HS-5 (cell line): ENCODE results near the gene C13orf42.

Experiments
- DNase-seq: peaks from one replicate; pipeline ENCODE4 v3.0.0-alpha.2; 2012; ENCODE audit warnings: low read depth

C13orf42 gene

DNA sequence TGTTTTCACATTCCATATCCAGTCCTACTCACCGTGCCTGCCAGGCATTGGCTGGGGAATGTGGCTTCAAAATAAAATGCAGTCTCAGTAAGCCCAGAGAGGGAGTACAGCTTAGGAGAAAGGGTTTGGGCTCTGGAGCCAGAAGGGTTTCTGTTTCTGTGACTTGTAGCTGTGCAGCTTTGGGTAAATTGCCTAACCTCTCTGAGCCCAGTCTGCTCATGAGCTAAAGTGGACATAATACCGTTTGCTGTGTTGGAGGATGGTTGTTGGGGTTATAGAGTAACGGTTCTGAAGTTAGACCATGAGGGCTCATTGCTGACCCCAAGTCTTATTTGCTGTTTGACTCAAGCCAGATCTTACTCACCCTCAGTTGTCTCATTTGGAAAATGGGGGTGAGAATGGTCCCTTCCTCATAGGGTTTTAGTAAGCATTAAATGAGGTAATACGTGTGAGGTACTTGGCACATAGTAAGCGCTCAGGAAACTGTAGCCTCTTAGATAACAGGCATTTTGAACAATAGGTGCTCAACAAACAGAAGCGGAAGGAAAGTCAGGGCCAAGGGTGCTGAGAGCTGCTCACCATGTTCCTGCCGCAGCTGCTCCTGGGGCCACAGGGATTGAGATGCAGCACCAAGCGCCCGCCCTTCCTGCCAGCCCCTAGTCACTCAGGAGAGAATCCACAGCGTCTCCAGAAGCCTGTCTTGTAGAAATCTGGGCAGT, 45.5 kb downstream of the C13orf42 start:
- no peak for DNase-seq

DNA sequence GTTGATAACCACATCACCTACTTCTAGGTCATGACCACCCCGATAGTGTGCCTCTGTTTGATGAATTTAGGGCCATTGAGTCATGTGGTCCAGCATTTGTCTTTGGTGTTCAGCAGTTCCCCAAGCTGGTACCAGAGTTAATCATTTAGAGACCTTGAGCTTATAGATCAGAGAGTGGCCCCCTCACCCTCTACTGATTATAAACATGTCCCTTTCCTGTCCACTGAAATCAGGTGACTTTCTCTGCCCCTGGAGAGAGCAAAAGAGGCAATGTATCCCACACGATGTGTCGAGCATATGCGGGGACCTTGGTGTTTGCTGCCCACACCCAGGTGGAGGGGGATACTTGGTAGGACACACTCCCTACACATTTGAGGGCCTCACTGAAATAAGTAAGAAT, 46.3 kb downstream of the C13orf42 start:
- DNase-seq, result no peak

DNA sequence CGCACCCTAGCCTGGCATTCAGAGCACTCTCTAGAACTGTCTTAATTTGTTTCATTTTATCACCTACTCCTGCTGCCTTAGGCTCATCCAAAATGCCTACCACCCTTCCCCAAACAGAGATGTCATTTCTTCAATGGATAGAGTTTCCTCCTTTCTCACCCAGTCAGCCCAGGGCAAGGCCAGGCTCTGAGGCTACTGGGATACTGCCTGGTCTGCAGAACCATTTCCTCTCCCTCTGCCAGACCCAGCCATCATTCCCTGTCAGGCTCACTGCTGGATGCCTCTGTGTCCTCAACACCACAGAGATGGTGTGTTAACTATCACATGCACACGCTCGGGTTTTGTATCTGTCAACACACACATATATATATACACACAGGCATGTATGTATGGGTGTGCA, 47.2 kb downstream of the C13orf42 start:
- DNase-seq, result no peak

DNA sequence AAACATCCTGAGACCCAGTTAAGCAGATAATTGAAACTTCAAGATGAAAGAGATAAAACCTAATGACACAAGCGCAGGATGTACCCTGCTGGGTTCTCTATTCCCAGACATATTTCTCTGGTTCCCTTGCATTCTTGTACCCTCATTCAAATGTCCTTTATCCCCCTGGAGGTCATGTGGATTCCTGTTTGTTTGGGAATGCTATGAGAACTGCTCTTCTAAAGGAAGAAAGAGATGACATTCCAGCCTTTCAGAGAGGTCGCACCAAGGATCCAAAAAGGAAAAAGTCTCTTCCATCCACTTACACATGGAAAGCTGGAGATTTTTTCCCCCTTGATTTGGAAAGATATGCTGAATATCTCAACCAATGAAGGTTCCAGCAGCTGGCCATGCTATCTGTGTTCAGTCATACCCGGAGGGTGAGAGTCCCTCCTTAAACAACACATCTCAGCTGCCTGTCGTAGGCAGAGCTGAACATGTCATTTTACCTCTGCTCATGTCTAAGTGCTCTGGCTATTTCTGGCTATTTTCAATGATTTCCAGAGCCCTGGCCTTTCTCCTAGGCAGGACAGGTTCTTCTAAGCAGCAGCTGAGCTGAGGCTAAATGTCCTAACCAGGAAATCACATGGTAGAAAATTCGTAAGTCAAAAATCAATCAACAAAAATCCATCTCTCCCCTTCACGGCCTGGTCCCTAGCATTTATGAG, 52.5 kb downstream of the C13orf42 start:
- no peak for DNase-seq

DNA sequence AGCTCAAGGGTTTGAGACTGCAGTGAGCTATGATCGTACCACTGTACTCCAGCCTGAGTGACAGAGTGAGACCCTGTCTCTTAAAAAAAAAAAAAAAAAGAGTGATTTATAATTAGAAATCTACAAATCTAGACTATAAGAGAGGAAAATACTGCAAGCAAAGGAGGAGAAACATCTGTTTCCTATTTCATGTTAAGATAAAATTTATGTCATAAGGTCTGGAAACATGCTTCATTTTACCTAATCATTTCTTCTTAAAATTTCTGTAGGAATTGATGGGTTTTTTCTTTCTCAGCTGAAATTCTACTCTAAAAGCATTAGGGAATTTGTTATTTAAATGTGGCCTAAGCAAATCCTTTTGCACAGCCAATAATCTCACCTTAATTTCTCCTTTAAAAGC, 53.2 kb downstream of the C13orf42 start:
- no peak for DNase-seq

DNA sequence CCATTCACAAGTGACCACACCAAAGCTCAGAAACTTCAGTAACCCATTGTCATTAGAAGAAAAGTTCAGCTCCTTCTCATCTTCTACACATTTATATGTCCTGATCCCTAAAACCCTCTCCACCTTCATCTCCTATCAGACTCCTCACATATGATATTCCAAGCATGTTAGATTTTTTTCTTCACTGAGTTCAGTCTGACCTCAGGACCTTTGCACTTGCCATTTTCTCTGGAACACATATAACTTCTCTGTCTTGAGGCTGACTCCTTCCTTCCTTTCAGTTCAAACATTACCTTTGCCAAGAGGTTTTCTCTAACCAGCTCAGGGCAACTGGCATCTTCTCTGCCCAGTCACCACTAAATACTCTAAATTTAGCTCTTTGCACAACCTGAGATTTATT, 54.1 kb downstream of the C13orf42 start:
- DNase-seq, result no peak

DNA sequence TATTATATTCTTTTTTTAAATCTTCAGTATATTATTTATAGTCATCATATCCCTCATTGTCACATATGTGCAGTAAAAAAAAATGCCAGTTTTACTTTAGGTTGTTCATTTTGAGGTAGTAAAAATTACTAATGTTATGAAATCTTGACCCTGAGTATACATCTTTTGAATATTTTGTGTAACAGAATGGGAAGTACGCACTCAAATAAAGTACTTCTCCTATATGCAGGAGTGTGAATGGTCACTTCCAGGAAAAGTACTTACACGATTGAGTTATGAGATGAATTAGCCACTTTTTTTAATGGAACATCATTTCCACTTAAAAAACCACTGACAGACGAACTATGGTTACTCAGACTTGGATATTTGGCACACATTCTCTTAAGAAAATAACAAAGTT, 58.5 kb downstream of the C13orf42 start:
- no peak for DNase-seq

DNA sequence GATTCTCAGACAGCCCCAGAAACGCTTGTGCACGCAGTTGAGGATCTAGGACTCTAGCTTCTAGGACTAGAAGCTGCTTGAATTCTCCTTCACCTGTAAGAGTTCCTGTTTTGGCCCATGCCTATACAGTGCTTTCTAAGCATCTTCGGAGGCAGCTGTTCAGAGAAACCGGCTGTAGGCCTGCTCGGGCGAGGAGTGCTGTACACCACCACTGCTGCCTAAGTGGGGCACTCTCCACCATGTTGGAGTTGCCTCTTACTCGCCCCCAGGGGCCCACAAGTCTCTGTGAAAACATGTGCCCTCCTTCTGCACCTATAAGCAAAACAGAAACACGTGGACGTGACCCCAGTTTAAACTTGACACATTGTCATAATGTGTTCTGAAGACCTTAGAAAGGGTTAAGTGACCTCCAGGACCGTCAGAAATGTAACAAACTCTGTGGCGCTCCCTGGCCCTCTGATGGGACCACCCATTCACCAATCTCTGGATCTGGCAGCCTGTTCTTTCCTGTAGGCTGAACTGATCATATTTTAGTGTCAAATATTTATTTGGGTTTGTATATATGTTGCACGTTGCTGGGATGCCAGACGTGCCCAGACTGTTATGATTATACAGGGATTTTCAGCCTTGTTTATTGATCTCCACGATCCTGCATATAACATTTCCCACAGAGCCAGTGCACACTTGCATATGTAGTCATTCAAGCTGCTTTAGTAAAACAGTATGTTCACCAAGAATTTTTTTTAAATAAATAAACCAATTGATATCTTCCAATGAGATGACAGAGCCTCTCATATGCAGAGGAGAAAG, 60.8 kb downstream of the C13orf42 start:
- DNase-seq, result no peak

DNA sequence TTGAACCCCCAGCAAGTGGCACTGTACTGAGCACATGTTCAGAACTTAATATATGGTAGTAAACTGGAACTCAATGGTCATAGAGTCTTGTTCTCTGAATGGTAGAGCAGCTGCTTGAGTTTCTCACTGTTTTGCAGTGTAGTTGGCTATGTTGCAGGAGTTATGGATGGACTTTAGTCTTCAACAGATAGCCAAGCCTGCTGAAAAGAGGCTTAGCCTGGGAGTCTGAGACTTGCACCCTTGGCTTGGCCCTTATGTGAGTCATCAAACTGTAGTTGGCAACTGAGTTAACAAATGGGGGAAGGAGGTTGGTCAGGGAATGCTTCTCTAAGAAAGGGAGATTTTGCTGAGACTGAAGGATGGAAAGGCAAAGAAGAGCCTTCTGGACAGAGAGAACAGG, 62.5 kb downstream of the C13orf42 start:
- no peak for DNase-seq

DNA sequence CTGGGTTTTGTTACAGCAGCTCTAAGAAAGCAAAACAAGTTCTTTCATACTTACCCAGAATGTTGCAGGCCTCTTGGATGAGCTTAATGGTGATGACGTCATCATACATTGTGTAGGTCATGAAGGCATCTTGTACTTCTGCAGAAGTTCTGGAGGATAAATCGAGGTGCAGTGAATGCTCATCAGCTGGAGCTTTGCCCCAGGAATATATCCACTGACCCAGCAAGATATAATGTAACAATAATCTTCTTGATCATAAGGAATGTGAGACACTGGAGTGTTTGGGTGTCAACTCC, 63.0 kb downstream of the C13orf42 start:
- DNase-seq, result no peak

DNA sequence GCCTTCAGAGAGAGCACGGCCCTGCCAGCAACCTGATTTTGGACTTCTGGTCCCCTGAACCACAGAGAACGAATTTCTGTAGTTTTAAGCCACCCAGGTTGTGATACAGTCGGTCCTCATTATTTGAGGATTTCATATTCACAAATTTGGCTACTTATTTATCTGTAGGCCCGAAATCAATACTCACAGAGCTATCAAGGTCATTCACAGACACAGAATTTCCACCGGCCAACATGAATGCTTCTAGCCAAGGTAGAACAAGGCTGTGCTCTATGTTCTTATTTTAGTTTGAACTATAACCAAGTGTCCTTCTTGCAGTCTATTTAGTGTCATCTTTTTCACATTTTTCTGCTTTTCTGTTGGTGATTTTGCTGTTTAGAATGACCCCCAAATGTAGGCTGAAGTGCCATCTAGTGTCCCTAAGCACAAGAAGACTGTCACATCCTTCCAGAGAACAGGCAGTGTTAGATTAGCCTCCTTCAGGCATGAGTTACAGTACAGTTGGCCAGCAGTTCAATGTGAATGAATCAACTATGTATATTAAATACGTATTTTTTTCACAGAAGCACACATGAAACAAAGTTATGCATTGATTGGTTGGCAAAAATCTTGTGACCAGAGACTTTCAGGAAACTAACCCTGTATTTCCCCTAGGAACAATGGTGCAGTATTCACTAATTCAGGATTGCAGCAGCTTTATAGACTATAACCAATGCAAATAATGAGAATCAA, 63.5 kb downstream of the C13orf42 start:
- no peak for DNase-seq

DNA sequence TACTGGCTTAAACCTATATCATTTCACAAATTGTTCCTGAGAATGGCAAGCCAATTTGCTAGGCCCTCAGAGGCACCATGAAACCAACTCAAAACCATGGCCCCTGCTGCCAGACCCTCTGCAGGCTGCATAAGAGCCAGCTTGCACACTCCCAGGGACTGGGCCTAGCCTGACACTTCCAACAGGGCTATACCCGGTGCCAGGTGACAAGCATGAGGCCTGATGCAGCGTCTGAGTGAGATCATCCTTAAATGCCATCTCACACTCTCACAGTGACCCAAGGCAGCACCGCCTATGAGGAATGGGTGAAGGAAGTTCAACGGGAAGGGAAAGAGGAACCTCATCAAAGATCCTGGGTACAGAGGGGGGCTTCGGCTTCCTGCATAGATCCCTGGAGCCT, 65.6 kb downstream of the C13orf42 start:
- no peak for DNase-seq

DNA sequence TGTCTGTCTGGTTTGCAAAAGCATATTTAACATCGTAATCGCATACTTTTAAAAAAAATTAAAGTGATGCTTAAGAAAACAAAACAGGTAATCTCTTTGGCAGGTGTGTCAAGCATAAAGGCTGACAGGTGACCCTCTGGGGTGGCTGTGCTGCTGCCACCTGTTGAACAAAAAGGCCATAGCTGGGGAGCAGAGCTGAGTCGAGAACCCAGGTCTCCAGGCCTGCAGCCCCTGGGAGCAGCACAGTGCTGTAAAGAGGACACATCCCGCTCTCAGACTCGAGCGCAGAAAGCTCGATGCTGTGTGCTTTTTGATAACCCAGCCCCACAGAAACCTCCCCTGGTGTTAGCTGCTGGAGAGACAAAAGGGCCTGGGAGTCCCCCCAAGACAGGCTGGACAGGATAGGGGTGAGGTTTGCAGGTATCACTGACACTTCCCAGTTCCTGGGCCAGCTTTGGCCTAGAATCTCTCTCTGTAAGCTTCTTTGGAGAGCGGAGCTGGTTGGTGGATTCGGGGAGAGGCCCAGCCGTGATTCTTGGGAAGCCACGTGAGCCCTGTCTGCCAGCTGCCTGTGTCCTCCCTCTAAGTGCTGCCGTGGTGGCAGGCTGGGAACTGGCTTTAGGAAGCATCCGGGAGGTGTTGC, 66.9 kb downstream of the C13orf42 start:
- DNase-seq, result no peak

DNA sequence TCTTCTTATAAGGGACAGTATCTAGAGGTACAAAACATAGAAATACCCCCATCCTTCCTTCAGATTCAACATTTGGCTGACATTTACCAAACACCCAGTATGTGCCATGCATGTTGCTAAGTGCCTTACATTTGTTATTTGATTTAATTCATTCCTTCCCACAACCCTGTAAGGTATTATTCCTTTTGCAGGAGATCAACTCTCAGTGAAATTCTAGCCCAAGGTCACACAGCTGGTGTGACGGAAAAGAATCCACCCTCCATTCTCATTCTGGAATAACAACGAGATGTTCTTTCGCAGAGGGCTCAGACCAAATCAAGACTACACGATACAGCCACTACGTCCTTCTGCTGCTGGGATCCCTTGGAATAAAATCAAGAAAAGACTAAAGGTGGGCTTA, 67.8 kb downstream of the C13orf42 start:
- DNase-seq, result no peak

DNA sequence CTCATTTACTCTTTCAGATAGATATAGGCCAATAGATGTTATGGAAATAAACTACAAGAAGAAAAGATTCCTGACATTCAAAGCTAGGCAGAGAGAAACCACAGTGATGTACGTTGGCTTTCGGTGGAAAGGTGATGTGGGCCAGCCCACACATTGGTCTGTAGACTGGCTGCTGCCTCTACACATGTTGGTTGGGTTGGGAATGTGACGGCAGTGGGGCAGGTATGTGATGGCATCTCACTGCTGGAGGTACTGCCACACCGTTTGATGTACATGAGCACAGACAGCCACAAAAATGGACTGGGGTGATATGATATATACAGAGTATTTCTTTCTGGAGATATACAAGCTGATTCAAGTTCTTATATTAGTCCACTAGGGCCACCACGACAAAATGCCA, 69.4 kb downstream of the C13orf42 start:
- DNase-seq, result no peak

DNA sequence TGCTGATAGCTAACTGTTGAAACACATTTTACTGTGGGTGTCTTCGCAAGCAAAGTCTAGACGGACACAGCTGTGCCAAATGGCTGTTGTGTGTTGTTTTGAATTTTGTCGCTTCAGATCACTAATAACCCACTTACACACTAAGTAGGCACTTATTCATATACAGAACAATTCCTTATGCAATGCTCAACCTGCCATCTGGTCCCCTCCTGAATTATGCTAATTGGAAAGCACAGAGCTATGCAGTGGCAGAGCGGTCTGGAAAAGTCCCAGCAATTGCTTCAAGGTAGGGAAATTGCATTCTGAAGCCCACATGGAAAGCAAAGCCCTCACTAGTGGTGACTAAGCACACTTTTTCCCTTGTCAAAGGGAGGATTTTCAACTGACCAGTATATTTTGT, 69.9 kb downstream of the C13orf42 start:
- DNase-seq, result no peak

DNA sequence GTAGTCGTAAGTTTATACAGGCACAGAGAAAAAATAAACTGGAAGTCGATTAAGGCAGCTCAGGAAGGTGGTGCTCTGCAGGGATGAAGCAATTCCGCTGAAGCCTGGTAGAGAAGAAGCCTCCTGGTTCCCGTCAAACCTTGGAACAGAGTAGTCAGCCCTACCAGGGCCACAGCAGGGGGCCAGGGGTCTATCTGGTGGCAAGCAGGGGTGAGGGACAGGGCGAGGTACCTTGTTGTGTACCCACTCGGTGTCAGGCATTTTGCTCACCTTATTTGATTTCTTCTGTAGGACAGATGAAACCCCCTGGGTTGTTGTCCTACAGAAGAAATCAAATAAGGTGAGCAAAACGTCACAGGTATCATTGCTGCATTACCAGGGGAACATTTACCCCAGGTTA, 70.6 kb downstream of the C13orf42 start:
- DNase-seq, result no peak

DNA sequence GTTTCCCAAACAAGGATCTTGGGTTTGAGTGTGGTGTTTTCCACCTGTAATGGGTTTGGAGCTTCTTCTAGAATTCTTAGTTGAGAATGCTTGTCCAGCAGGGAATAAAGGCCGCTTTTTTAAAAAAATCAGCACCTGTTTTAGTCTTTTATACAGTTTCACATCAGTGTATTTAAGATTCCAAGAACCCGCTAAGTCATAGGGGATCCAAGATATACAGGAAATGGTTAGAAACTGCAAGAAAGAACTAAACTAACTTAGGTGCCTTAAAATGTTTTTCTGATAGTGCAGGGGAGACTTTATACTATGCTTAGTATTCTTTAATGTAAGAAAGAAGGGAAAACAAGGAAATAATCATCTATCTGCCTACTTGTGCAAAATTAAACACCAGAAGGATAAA, 74.7 kb downstream of the C13orf42 start:
- DNase-seq, result no peak

DNA sequence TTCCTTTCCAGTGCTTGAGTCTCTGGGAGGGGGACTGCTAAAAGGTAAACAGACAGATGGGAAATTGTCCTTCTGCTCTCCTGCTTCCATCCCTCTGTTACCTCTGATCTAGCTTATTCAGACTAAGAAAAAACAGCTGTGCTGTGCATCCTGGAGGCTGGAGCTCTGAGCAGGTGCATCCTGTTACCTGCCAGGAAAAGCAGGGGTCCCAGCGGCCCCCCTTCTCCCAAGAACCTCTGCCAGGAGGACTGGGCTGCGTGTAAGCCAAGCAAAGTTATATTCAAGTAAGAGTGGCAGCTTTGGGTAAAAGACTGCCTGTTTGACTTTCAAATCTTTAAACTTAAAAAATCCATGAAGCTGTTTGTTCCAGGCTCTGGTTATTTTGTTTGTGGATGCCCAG, 75.1 kb downstream of the C13orf42 start:
- no peak for DNase-seq

DNA sequence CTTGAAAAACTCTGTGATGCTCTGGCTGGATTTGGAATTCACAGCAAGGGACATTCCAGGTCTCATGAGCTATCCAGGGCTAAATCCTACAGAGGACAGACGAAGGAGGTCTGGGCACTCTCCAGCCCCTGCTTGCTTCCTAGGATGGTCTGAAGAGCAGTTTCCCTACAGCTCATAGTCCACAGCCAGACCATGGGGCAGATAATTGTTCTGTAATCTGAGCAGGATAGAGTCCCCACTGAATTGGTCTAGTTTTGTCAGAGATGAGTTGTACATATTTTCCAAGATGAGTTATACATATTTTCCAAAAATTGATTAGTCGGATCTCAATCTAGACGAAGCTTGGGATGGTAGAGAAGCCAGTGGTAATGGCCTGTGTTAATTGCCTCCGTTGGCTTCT, 75.6 kb downstream of the C13orf42 start:
- no peak for DNase-seq

DNA sequence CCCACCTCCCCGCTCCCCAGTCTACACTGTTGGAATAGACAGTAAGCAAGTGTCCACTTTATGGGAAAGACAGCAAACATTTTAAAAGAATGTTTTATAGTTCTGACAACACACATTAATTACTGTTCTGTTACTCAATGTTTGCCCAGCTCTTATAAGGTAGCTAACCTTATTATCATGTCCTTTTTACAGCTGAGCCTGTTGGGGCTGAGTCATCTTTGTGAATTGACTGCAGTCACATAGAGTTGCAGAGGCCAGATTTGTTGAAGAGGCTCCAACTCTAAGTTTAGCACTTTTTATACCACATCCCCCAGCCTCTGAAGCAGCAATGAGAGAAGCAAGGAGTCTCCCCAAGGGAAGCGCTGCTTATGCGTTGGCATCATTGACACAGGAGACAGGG, 76.2 kb downstream of the C13orf42 start:
- no peak for DNase-seq
